K562 (cell line): ENCODE data around the gene RAD54L. TPM values are rescaled to one million over a fixed set of nuclear protein-coding genes. Genes with fewer than 3 reads are reported as not detected.
A peak's percentile ranks its signal among the peaks of the same experiment; 100 is the strongest.

Source experiments
- AFF4 ChIP-seq: sonication (generic); formaldehyde crosslinking; IDR thresholded peaks from 2 replicates; pipeline ENCODE4 v1.8.0; 2023; ENCODE audit warnings: mild to moderate bottlenecking, missing genetic modification reagents
- ARHGAP35 ChIP-seq: fragments of 450-650 bp; IDR thresholded peaks from 2 replicates; pipeline ENCODE4 v1.6.1; 2018; ENCODE audit not compliant: partially characterized antibody
- FOXK1 ChIP-seq: sonication (generic); formaldehyde crosslinking; IDR thresholded peaks from 2 replicates; pipeline ENCODE4 v1.8.0; 2022; ENCODE audit warnings: missing genetic modification reagents, mild to moderate bottlenecking, borderline replicate concordance
- MAX ChIP-seq: sonication (generic); formaldehyde crosslinking; IDR thresholded peaks from 2 replicates; pipeline ENCODE4 v1.9.0; 2022; ENCODE audit warnings: mild to moderate bottlenecking, missing genetic modification reagents
- MYC ChIP-seq, 2 experiments: fragments of 250-450 bp in 1 of 2; sonication (Bioruptor Pico) in 1 of 2; IDR thresholded peaks; 2 replicates each; pipeline versions ENCODE4 v1.5.1 to v1.6.1; 2012 to 2021; ENCODE audit warnings: low read depth in 2 of 2, borderline replicate concordance in 1 of 2, improper control_type of control experiment in 1 of 2, low read length in 1 of 2, mild to moderate bottlenecking in 1 of 2, moderate library complexity in 1 of 2
- POLR2AphosphoS2 ChIP-seq: IDR thresholded peaks from 2 replicates; pipeline ENCODE4 v1.6.1; 2012; ENCODE audit warnings: low read length, improper control_type of control experiment
- POU5F1 ChIP-seq: fragments of 150-350 bp; IDR thresholded peaks from 2 replicates; pipeline ENCODE4 v1.6.1; 2014; ENCODE audit warnings: borderline replicate concordance, low read length, low read depth, mild to moderate bottlenecking; ENCODE audit not compliant: partially characterized antibody
- RBM39 ChIP-seq: fragments of 200-400 bp; formaldehyde crosslinking; optimal IDR thresholded peaks from 2 replicates; pipeline ENCODE3; 2018; ENCODE audit warnings: low read depth, low read length
- THRAP3 ChIP-seq: fragments of 450-650 bp; IDR thresholded peaks from 2 replicates; pipeline ENCODE4 v1.6.1; 2016; ENCODE audit warnings: mild to moderate bottlenecking, inconsistent platforms, borderline replicate concordance
- U2AF2 ChIP-seq: fragments of 200-400 bp; formaldehyde crosslinking; optimal IDR thresholded peaks from 2 replicates; pipeline ENCODE3; 2017; ENCODE audit warnings: low read depth, mild to moderate bottlenecking, low read length
- USF2 ChIP-seq: sonication (generic); formaldehyde crosslinking; IDR thresholded peaks from 2 replicates; pipeline ENCODE4 v1.5.0; 2020; ENCODE audit warnings: missing genetic modification reagents
- ZNF407 ChIP-seq: fragments of 450-650 bp; IDR thresholded peaks from 2 replicates; pipeline ENCODE4 v1.6.1; 2016; ENCODE audit warnings: low read depth
- ZNF507 ChIP-seq: conservative IDR thresholded peaks from 2 replicates; pipeline ENCODE4 v1.6.1; 2017; ENCODE audit warnings: missing genetic modification characterization, missing compliant biosample characterization
- polyA plus RNA-seq, 8 experiments: library from polyadenylated mRNA; depleted of rRNA in 4 of 8; stranded (reverse) in 5 of 8; unstranded in 3 of 8; fragments of >200 nt; fragmentation: Nextera tagmentation in 2 of 8; fragmentation: Illumina TruSeq in 1 of 8; extraction: Ambion mirVana in 2 of 8; extraction: Trizol in 1 of 8; gene quantifications; 2 replicates each; pipeline versions ENCODE4 v1.2.1 to v1.2.3, GENCODE V29; 2011 to 2014; ENCODE audit warnings: inconsistent platforms in 1 of 8, missing spikeins in 1 of 8
- total RNA-seq, 7 experiments: library from RNA; depleted of rRNA in 6 of 7; stranded (reverse); fragments of >200 nt in 6 of 7; fragmentation: Illumina TruSeq in 2 of 7; extraction: Trizol in 2 of 7; gene quantifications; 2 replicates each; pipeline versions ENCODE4 v1.2.1 to v1.2.3, GENCODE V29; 2011 to 2021; ENCODE audit warnings: low replicate concordance in 1 of 7

Gene RAD54L
- total and polyA plus RNA-seq, 9 of the 15 experiments (the other 6 are each of a cell fraction or from before 2014, with no cell fraction given): 17.9 to 92.3 (median 37.5) TPM

- TF ChIP-seq USF2 (peak; percentile 46; the same call in 1 of the 2 replicates), ZNF507 (no peak), POU5F1 (peak; percentile 25), MYC (IDR thresholded peaks at IDR 0.05; ENCODE audit: low read depth, low read length) (peak; percentile 97), MYC (CRISPR knock-in tag; IDR thresholded peaks at IDR 0.05; ENCODE audit: borderline replicate concordance, low read depth) (peak; percentile 99), FOXK1 (CRISPR knock-in tag) (0 out of 2 replicates have a peak, but pooled peaks have one; percentile 6), RBM39 (no peak), ARHGAP35 (no peak), U2AF2 (no peak), AFF4 (CRISPR knock-in tag) (no peak), THRAP3 (no peak), ZNF407 (no peak), POLR2AphosphoS2 (peak; percentile 90; the same call in 1 of the 2 replicates), MAX (CRISPR knock-in tag) (peak; percentile 86)
Measured at GRCh38 chr1:46303038-46303871, 55.7 kb downstream of the RAD54L start, which contains the start of the genes LRRC41 and UQCRH (continued).
